Gastrocnemius medialis (tissue), 4 donors: ENCODE results near the gene ARAF. TPM values are rescaled to one million over a fixed set of nuclear protein-coding genes. Genes with fewer than 3 reads are reported as not detected.

ENCODE experiments used
- ATAC-seq, 2 donors: fragments of 150-250 bp; one replicate each; pipeline ENCODE4 v1.9.1; 2016
- DNase-seq, 2 donors: peaks; one replicate each; pipeline ENCODE4 v3.0.0-alpha.2; 2019
- H3K27ac ChIP-seq, 4 donors: fragments of 200-600 bp; sonication (generic); 1 replicate in 1 of 4; 2 replicates in 3 of 4; pipeline ENCODE4 v1.5.1; 2016 to 2018; ENCODE audit warnings: mild to moderate bottlenecking in 2 of 4, moderate library complexity in 1 of 4
- H3K27me3 ChIP-seq, 3 donors: fragments of 200-600 bp; sonication (generic) in 2 of 3; 1 replicate in 1 of 3; 2 replicates in 2 of 3; pipeline versions ENCODE4 v1.5.1 to v1.6.0; 2016 to 2019; ENCODE audit warnings: mild to moderate bottlenecking in 1 of 3, moderate library complexity in 1 of 3
- H3K36me3 ChIP-seq, 2 donors: fragments of 200-600 bp; sonication (generic) in 1 of 2; one replicate each; pipeline ENCODE4 v1.5.1; 2017 to 2018
- H3K4me1 ChIP-seq, 2 donors: fragments of 200-600 bp; sonication (generic) in 1 of 2; one replicate each; pipeline ENCODE4 v1.5.1; 2016 to 2017; ENCODE audit warnings: mild to moderate bottlenecking in 2 of 2
- H3K4me3 ChIP-seq, 4 donors: fragments of 200-600 bp; sonication (generic) in 3 of 4; 1 replicate in 1 of 4; 2 replicates in 3 of 4; pipeline ENCODE4 v1.5.1; 2016 to 2019; ENCODE audit warnings: mild to moderate bottlenecking in 2 of 4
- H3K9me3 ChIP-seq, 3 donors: fragments of 200-600 bp; sonication (generic) in 2 of 3; 1 replicate in 1 of 3; 2 replicates in 2 of 3; pipeline ENCODE4 v1.5.1; 2016 to 2019
- CTCF ChIP-seq, 5 experiments: fragments of 450-650 bp in 3 of 5; fragments of 200-600 bp in 2 of 5; sonication (generic) in 2 of 5; IDR thresholded peaks in 4 of 5; conservative IDR thresholded peaks in 1 of 5; 1 replicate in 4 of 5; 2 replicates in 1 of 5; pipeline ENCODE4 v1.5.1; 2016 to 2019; ENCODE audit warnings: antibody characterized with exemption in 5 of 5, mild to moderate bottlenecking in 3 of 5, moderate library complexity in 3 of 5
- POLR2A ChIP-seq, 2 donors: fragments of 450-650 bp; IDR thresholded peaks; one replicate each; pipeline ENCODE4 v1.6.1; 2017; ENCODE audit warnings: antibody characterized with exemption in 2 of 2, mild to moderate bottlenecking in 2 of 2, moderate library complexity in 2 of 2
- in situ Hi-C, 4 donors: fragments of 200-750 bp; cut with MboI; loops; one replicate each; pipeline versions ENCODE4 v1.15.0 to v1.8.0; 2017; ENCODE audit warnings: low sequenced_read_pairs in 4 of 4
- intact Hi-C: fragments of 100-400 bp; cut with DNase I; formaldehyde crosslinking; loops from one replicate; pipeline ENCODE4 v1.15.1; 2023; ENCODE audit warnings: low total_unique reads
- total RNA-seq, 4 donors: library from RNA; depleted of rRNA; stranded (reverse); fragments of >200 nt; gene quantifications; one replicate each; pipeline versions ENCODE4 v1.1.0 to v1.2.3, GENCODE V29; 2016

The ARAF gene
- total RNA-seq, 4 donors from 2014 or later: 44.8 to 93.3 (median 66.7) TPM

- TF ChIP-seq POLR2A (IDR thresholded peaks at IDR 0.05) (no peak), CTCF (IDR thresholded peaks at IDR 0.05 in 4 of 5, conservative IDR thresholded peaks at IDR 0.05 in 1 of 5) (no peak)
- Histone ChIP-seq H3K4me3 (no peak overlapping the region), H3K36me3 (peaks cover 0 to 30% of the 10 kb centered on the region in 2 donors), H3K27me3 (no peaks in the 10 kb centered on the region), H3K4me1 (no peaks in the 10 kb centered on the region), H3K9me3 (no peaks in the 10 kb centered on the region), H3K27ac (peak overlapping the region in 1 of 4 donors; percentile 22)
- ATAC-seq: peak in 1 of 2 donors; percentile 26
- intact Hi-C loops: no loop called here
- no peak for DNase-seq
- in situ Hi-C loops: no loop called here
Observed at GRCh38 chrX:47572773-47573340, 11.9 kb downstream of the ARAF start.

- H3K9me3 ChIP-seq: no peaks in the 10 kb centered on the region
- in situ Hi-C loops (no loop called here), intact Hi-C loops (no loop called here)
- peak overlapping the region in 2 of 4 donors; percentile 39 to 50 for H3K27ac ChIP-seq
- ATAC-seq: peak in 1 of 2 donors; percentile 57
- TF ChIP-seq CTCF (IDR thresholded peaks at IDR 0.05 in 4 of 5, conservative IDR thresholded peaks at IDR 0.05 in 1 of 5): no peak
- TF ChIP-seq POLR2A (IDR thresholded peaks at IDR 0.05): no peak
- no peaks in the 10 kb centered on the region for H3K4me1 ChIP-seq
- H3K4me3 ChIP-seq: peak overlapping the region in 2 of 4 donors; percentile 5 to 18
- H3K36me3 ChIP-seq: peaks cover 0 to 24% of the 10 kb centered on the region in 2 donors
- no peaks in the 10 kb centered on the region for H3K27me3 ChIP-seq
- no peak for DNase-seq
Observed at GRCh38 chrX:47573341-47574075, 12.5 kb downstream of the ARAF start.

- DNase-seq (no peak), ATAC-seq (no peak)
- intact Hi-C loops (no loop called here), in situ Hi-C loops (no loop called here)
- H3K36me3 ChIP-seq: peaks cover 0 to 18% of the 10 kb centered on the region in 2 donors
- peak overlapping the region in 2 of 4 donors; percentile 39 to 50 for H3K27ac ChIP-seq
- H3K4me3 ChIP-seq: peak overlapping the region in 2 of 4 donors; percentile 5 to 18
- no peaks in the 10 kb centered on the region for H3K4me1 ChIP-seq
- TF ChIP-seq CTCF (IDR thresholded peaks at IDR 0.05 in 4 of 5, conservative IDR thresholded peaks at IDR 0.05 in 1 of 5) (no peak), POLR2A (IDR thresholded peaks at IDR 0.05) (no peak)
- H3K9me3 ChIP-seq: no peaks in the 10 kb centered on the region
- H3K27me3 ChIP-seq: no peaks in the 10 kb centered on the region
Observed at GRCh38 chrX:47574076-47574546, 13.1 kb downstream of the ARAF start.

- DNase-seq: no peak
- no peaks in the 10 kb centered on the region for H3K27me3 ChIP-seq
- H3K4me3 ChIP-seq: peak overlapping the region in 2 of 4 donors; percentile 5 to 18
- no peak for TF ChIP-seq CTCF (IDR thresholded peaks at IDR 0.05 in 4 of 5, conservative IDR thresholded peaks at IDR 0.05 in 1 of 5)
- no peak for TF ChIP-seq POLR2A (IDR thresholded peaks at IDR 0.05)
- intact Hi-C loops: no loop called here
- H3K27ac ChIP-seq: peak overlapping the region in 2 of 4 donors; percentile 18 to 50
- H3K4me1 ChIP-seq: no peaks in the 10 kb centered on the region
- peaks cover 0 to 18% of the 10 kb centered on the region in 2 donors for H3K36me3 ChIP-seq
- in situ Hi-C loops: no loop called here
- H3K9me3 ChIP-seq: no peaks in the 10 kb centered on the region
- no peak for ATAC-seq
Observed at GRCh38 chrX:47574547-47575301, 13.7 kb downstream of the ARAF start.
